Measurements from ENCODE around the gene CPOX.

The CPOX gene

GRCh38 chr3:98601180-98601579, 7.8 kb upstream of the CPOX start:
- no peaks in the 10 kb centered on the region for H3K9me3 ChIP-seq (ENCODE audit: insufficient read depth, low read length)
- no peaks in the 10 kb centered on the region for H3F3A ChIP-seq (ENCODE audit: insufficient read depth)
- no peaks in the 10 kb centered on the region for H3K9me2 ChIP-seq (replicated peaks; ENCODE audit: insufficient read depth, low read length)
- H3K27ac ChIP-seq (ENCODE audit: low read depth, low read length), result no peak overlapping the region
- H3K27me3 ChIP-seq (ENCODE audit: low read length), result no peaks in the 10 kb centered on the region
- no peak for TF ChIP-seq EZH2phosphoT487 (conservative IDR thresholded peaks at IDR 0.05; ENCODE audit: low read length)
- no peak for TF ChIP-seq CTCF (IDR thresholded peaks at IDR 0.05; ENCODE audit: insufficient read depth, low read length, poor library complexity, severe bottlenecking)
- H2AFZ ChIP-seq (ENCODE audit: low read depth, low read length, severe bottlenecking), result peak overlapping the region; percentile 5
- H3K36me3 ChIP-seq (ENCODE audit: low read length), result no peaks in the 10 kb centered on the region
- no peaks in the 10 kb centered on the region for H4K20me1 ChIP-seq (ENCODE audit: low read depth, low read length)
- H3K4me2 ChIP-seq (ENCODE audit: low read depth, low read length, poor library complexity, severe bottlenecking), result no peak overlapping the region
- no peak overlapping the region for H3K9ac ChIP-seq (ENCODE audit: low read length)
- H3K79me2 ChIP-seq (ENCODE audit: insufficient read depth, low read length), result no peaks in the 10 kb centered on the region
- no peak overlapping the region for H3K4me3 ChIP-seq (ENCODE audit: insufficient read depth, low read length, poor library complexity, severe bottlenecking)

GRCh38 chr3:98600412-98601095, 7.1 kb upstream of the CPOX start:
- H3K27ac ChIP-seq (ENCODE audit: low read depth, low read length), result no peak overlapping the region
- no peaks in the 10 kb centered on the region for H3K79me2 ChIP-seq (ENCODE audit: insufficient read depth, low read length)
- no peak overlapping the region for H3K4me3 ChIP-seq (ENCODE audit: insufficient read depth, low read length, poor library complexity, severe bottlenecking)
- no peak overlapping the region for H3K4me2 ChIP-seq (ENCODE audit: low read depth, low read length, poor library complexity, severe bottlenecking)
- no peaks in the 10 kb centered on the region for H3K36me3 ChIP-seq (ENCODE audit: low read length)
- H3K9ac ChIP-seq (ENCODE audit: low read length), result no peak overlapping the region
- TF ChIP-seq CTCF (IDR thresholded peaks at IDR 0.05; ENCODE audit: insufficient read depth, low read length, poor library complexity, severe bottlenecking) (no peak), EZH2phosphoT487 (conservative IDR thresholded peaks at IDR 0.05; ENCODE audit: low read length) (no peak)
- no peaks in the 10 kb centered on the region for H4K20me1 ChIP-seq (ENCODE audit: low read depth, low read length)
- no peaks in the 10 kb centered on the region for H3K27me3 ChIP-seq (ENCODE audit: low read length)
- peak overlapping the region; percentile 5 for H2AFZ ChIP-seq (ENCODE audit: low read depth, low read length, severe bottlenecking)
- H3F3A ChIP-seq (ENCODE audit: insufficient read depth), result peaks cover under 1% of the 10 kb centered on the region; the same call in 1 of the 2 replicates
- no peaks in the 10 kb centered on the region for H3K9me2 ChIP-seq (replicated peaks; ENCODE audit: insufficient read depth, low read length)
- no peaks in the 10 kb centered on the region for H3K9me3 ChIP-seq (ENCODE audit: insufficient read depth, low read length)

GRCh38 chr3:98599647-98600411, 6.4 kb upstream of the CPOX start:
- Histone ChIP-seq H3F3A (ENCODE audit: insufficient read depth) (peaks cover 4% of the 10 kb centered on the region), H3K9me2 (replicated peaks; ENCODE audit: insufficient read depth, low read length) (no peaks in the 10 kb centered on the region), H3K4me2 (ENCODE audit: low read depth, low read length, poor library complexity, severe bottlenecking) (no peak overlapping the region), H3K4me3 (ENCODE audit: insufficient read depth, low read length, poor library complexity, severe bottlenecking) (no peak overlapping the region), H4K20me1 (ENCODE audit: low read depth, low read length) (no peaks in the 10 kb centered on the region), H3K27ac (ENCODE audit: low read depth, low read length) (no peak overlapping the region), H2AFZ (ENCODE audit: low read depth, low read length, severe bottlenecking) (no peak overlapping the region), H3K27me3 (ENCODE audit: low read length) (no peaks in the 10 kb centered on the region), H3K9me3 (ENCODE audit: insufficient read depth, low read length) (no peaks in the 10 kb centered on the region), H3K9ac (ENCODE audit: low read length) (no peak overlapping the region), H3K36me3 (ENCODE audit: low read length) (no peaks in the 10 kb centered on the region), H3K79me2 (ENCODE audit: insufficient read depth, low read length) (no peaks in the 10 kb centered on the region)
- no peak for TF ChIP-seq EZH2phosphoT487 (conservative IDR thresholded peaks at IDR 0.05; ENCODE audit: low read length)
- TF ChIP-seq CTCF (IDR thresholded peaks at IDR 0.05; ENCODE audit: insufficient read depth, low read length, poor library complexity, severe bottlenecking), result no peak
